GM10248 (cell line): ENCODE data around the gene HP1BP3.
"Not testable (repeated sequence)": the region's sequence is repeated elsewhere in the genome, so short reads cannot be mapped to it uniquely, and the experiment has no call there.

Experiments used
- CTCF ChIA-PET: fragments of 300-600 bp; sonication (Branson Sonifier 250); formaldehyde crosslinking; extraction: SDS; loops from one replicate; lab custom pipeline; 2021; ENCODE audit warnings: antibody characterized with exemption; lab: Yijun Ruan, JAX
- POLR2A ChIA-PET: fragments of 350-650 bp; sonication (Branson Sonifier 250); formaldehyde crosslinking; extraction: SDS; loops from one replicate; lab custom pipeline; 2020; ENCODE audit warnings: antibody characterized with exemption; lab: Yijun Ruan, JAX
- DNase-seq: peaks from one replicate; pipeline ENCODE4 v3.0.0; 2012; ENCODE audit errors: extremely low spot score
- TF ChIP-seq, protein P1 (sequence below): IDR thresholded peaks from 2 replicates; pipeline ENCODE4 v1.5.1; 2012; ENCODE audit warnings: mild to moderate bottlenecking, low read depth; ENCODE audit errors: extremely low read depth, missing control alignments, control extremely low read depth

The HP1BP3 gene

DNA sequence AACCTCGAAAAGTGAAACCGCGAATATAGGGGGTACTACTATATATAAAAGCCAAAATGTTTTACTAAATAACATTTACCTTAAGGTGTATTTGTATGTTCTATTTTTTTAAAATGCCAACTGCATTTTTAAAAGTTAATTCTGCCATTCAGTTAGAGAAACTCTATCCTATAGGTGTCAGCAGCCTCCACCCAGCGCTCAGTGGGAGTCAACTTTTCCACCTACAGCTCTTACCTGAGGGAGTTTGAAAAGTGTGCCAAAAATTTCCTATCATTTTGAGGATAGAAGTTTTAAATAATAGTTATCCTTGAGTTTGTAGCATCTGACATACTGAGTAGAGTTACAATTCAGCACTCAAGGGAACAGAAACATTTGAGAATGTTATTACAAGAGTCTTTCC lies 6.1 kb upstream of the HP1BP3 start:
- POLR2A ChIA-PET: no interaction called here
- no peak for DNase-seq
- TF ChIP-seq, protein P1, sequence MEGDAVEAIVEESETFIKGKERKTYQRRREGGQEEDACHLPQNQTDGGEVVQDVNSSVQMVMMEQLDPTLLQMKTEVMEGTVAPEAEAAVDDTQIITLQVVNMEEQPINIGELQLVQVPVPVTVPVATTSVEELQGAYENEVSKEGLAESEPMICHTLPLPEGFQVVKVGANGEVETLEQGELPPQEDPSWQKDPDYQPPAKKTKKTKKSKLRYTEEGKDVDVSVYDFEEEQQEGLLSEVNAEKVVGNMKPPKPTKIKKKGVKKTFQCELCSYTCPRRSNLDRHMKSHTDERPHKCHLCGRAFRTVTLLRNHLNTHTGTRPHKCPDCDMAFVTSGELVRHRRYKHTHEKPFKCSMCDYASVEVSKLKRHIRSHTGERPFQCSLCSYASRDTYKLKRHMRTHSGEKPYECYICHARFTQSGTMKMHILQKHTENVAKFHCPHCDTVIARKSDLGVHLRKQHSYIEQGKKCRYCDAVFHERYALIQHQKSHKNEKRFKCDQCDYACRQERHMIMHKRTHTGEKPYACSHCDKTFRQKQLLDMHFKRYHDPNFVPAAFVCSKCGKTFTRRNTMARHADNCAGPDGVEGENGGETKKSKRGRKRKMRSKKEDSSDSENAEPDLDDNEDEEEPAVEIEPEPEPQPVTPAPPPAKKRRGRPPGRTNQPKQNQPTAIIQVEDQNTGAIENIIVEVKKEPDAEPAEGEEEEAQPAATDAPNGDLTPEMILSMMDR: no peak
- CTCF ChIA-PET: no interaction called here

DNA sequence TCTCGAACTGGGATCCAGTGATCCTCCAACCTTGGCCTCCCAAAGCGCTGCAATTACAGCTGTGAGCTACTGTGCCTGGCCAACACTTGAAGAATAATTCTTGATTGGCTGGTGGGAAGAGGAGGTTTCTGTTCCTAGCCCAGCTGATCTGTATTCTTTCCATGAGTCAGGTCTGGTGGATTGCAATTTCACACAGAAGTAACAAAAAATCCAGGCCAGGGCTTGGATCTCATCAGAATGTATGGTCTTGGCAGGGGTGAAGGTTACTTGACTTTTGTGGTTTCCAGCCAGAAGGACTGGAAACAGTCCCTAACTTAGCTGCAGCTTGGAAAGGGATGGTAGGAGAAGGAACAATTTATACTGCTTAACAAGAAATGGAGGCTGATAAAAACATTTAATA lies 5.1 kb upstream of the HP1BP3 start:
- DNase-seq: no peak
- TF ChIP-seq, protein P1: no peak
- CTCF ChIA-PET: no interaction called here
- POLR2A ChIA-PET: no interaction called here

DNA sequence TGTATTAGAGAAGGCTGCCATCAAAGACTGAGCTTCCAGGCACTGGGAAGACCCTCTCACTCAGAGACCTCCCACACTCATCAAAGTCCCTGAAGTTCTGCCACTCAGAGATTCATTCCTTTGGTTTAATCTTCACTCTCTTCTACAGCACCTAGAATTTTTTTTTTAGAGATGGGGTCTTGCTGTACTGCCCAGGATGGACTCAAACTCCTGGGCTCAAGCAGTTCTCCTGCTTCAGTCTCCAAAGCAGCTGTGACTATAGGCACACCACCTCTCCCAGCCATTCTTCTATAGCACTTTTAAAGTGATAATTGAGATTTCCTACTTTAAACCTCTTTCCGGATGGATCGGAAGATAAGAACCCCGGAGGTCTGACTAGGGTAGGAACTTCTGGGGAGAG lies 3.7 kb upstream of the HP1BP3 start:
- TF ChIP-seq, protein P1: no peak
- no peak for DNase-seq
- POLR2A ChIA-PET: no interaction called here
- CTCF ChIA-PET: interaction anchor here (0.9 kb wide), 1 partner anchor 15 kb away, joined by 3 read pairs; no protein-coding TSS in a partner anchor

DNA sequence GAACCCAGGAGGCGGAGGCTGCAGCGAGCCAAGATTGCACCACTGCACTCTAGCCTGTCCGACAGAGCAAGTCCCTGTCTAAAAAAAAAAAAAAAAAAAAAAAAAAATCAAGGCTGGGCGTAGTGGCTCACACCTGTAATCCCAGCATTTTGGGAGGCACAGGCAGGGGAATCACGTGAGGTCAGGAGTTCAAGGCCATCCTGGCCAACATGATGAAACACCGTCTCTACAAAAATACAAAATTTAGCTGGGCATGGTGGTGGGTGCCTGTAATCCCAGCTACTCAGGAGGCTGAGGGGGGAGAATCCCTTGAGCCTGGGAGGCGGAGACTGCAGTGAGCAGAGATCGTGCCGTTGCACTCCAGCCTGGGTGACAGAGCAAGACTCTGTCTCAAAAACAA lies 2.5 kb upstream of the HP1BP3 start:
- CTCF ChIA-PET: interaction anchor here (2.0 kb wide), 1 partner anchor 19 kb away, joined by 8 read pairs; no protein-coding TSS in a partner anchor

DNA sequence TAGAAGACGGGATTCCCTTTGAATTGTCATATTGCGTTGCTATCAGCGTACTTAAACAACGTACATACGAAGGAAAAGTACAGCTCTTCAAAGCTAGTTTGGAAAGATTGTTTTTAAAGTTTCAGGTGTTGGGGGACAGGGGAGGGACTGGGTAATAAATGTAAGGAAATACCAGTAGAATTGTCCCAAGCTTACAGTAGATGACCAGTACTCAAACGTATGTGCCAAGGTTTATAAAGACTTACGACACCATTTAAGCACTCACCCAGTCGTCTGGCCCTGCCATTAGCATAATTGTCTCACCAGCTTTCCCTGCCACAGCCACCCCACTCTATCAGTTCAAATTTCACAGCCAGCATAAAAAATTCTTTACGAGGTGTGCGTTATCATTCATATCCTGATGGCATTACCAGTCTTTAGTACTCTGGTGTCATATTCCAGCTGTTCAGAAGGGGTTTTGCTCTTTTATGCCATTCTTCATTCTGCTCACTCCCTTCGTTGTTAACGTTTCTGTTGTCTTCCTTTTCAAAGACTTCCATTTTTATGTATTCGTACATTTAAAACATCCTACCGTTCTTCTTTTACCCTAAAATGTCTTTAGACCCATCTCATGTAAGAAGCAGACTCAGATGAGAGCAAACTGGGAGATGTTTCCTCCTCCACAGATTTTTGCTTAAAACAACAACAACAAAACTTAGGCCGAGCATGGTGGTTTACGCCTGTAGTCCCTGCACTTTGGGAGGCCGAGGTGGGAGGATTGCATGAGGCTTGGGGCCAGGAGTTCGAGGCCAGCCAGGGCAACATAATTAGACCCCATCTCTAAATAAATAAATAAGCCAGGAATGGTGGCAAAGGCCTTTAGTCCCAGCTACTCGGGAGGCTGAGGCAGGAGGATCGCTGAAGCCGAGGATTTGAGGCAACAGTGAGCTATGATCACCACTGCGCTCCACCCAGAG lies 1.0 kb upstream of the HP1BP3 start:
- TF ChIP-seq, protein P1: no peak
- CTCF ChIA-PET: interaction anchor here (0.7 to 3.7 kb wide), 4 partner anchors 11 to 407 kb away, joined by 3 to 13 read pairs (median 6); no protein-coding TSS in a partner anchor
- no peak for DNase-seq
- POLR2A ChIA-PET: interaction anchor here (0.6 kb wide), 1 partner anchor 80 kb away, joined by 3 read pairs; no protein-coding TSS in a partner anchor

More for the DNA sequence above, 2.5 kb upstream of the HP1BP3 start:
- DNase-seq: not testable (repeated sequence)
- POLR2A ChIA-PET: interaction anchor here (0.7 kb wide), 1 partner anchor 23 kb away, joined by 6 read pairs; no protein-coding TSS in a partner anchor

DNA sequence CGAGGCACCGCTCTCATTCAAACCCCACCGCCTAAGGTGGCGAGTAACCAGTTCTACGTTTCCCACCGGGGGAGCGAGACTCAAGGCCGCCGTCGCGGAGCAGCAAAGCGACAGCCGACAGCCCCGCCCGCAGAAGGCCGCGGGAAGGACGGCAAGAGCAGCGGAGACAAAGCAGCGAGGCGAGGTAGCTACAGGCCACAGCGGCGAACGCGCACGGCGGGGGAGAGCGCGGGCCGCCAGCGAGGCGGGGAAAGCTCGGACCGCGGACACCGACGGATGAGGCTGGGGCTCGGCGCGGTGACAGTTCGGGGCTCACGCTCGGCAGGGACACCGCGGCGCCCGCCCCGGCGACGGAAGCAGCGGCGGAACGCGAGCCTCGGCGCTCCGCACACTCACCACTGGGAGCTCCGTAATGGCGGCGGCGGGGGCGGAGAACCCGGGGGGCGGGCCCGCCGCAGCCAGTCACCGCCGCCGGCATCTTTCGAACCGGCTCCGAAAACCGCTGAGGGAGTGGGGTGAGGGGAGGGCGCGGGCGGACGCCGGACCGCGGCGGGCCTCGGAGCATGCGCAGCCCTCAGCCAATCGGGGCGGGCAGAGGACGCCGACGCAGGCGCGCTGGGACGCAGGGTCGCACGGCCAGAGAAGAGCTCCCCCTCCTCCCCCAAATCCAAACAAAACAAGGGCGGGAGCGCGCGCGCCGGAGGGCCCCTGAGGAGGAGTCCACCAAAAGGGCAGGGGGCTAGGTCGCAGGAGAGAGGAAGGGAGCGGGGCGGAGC lies 666 bp downstream of the HP1BP3 start:
- CTCF ChIA-PET: interaction anchor here (0.8 to 3.7 kb wide), 8 partner anchors 12 to 409 kb away, joined by 3 to 13 read pairs (median 4); no protein-coding TSS in a partner anchor
- TF ChIP-seq, protein P1: no peak
- DNase-seq: peak; percentile 97
- POLR2A ChIA-PET: interaction anchor here (0.5 to 1.6 kb wide), 8 partner anchors 10 to 224 kb away, joined by 3 to 5 read pairs (median 4); partner anchors contain the start of genes DDOST and SH2D5
